GM12874 (cell line): ENCODE results near the gene ZNF609.

Experiments
- TF ChIP-seq, protein P1 (sequence below): IDR thresholded peaks from 2 replicates; pipeline ENCODE4 v1.5.1; 2011; ENCODE audit warnings: low read depth, mild to moderate bottlenecking, control low read depth, low read length, moderate library complexity; ENCODE audit not compliant: insufficient read depth

The ZNF609 gene

DNA sequence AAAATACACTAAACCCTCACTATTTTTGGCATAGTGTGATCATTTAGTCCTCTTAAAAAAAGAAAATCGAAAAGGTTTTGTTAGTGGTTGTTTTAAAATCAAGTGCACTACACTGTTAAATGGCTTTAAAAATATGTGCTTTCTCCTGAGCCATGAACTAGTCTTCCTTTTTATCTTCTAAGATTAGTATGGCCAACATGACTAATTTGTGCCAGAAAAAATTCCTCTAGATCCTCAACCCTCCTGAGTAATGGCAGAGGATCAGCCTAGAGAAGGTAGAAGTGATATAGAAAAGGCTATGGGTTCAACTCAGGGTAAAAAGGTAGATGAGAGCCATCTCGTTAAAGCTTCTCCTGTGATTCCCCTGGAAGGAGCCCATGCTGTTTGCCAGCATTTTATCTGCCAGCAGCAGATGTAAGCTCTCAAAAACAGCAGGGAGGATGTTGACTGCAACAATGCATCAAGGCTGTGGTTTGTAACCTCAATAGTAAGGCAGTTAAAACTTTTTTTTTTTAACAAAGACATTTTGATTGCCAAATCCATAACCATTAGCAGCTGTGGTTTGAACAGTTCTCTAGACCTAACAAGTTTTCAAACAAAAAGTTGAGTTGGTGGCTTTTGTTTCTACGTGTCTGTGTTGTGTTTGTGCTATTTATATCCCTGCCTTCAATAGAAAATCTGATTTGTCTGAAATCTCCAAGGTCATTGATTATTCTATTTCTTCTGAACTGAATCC lies 30.2 kb upstream of the ZNF609 start:
- TF ChIP-seq, protein P1, sequence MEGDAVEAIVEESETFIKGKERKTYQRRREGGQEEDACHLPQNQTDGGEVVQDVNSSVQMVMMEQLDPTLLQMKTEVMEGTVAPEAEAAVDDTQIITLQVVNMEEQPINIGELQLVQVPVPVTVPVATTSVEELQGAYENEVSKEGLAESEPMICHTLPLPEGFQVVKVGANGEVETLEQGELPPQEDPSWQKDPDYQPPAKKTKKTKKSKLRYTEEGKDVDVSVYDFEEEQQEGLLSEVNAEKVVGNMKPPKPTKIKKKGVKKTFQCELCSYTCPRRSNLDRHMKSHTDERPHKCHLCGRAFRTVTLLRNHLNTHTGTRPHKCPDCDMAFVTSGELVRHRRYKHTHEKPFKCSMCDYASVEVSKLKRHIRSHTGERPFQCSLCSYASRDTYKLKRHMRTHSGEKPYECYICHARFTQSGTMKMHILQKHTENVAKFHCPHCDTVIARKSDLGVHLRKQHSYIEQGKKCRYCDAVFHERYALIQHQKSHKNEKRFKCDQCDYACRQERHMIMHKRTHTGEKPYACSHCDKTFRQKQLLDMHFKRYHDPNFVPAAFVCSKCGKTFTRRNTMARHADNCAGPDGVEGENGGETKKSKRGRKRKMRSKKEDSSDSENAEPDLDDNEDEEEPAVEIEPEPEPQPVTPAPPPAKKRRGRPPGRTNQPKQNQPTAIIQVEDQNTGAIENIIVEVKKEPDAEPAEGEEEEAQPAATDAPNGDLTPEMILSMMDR, result no peak

DNA sequence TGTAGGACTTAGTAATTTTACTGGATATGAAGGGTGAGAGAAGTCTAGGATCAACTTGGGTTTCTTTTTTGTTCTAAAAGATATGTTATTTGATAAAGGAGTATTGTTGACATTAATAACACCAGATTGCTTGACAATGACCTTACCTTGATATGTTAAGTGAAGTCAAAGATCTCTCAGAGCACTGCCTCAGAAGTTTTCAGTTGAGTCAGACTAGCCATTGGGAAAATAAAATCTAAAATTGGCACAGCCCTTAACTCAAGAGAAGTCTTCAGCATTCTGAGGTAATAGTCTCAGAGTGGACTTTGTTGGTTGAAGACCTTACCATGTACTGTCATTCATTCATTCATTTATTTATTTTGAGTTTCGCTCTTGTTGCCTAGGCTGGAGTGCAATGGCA lies 22.4 kb upstream of the ZNF609 start:
- TF ChIP-seq, protein P1, result no peak

DNA sequence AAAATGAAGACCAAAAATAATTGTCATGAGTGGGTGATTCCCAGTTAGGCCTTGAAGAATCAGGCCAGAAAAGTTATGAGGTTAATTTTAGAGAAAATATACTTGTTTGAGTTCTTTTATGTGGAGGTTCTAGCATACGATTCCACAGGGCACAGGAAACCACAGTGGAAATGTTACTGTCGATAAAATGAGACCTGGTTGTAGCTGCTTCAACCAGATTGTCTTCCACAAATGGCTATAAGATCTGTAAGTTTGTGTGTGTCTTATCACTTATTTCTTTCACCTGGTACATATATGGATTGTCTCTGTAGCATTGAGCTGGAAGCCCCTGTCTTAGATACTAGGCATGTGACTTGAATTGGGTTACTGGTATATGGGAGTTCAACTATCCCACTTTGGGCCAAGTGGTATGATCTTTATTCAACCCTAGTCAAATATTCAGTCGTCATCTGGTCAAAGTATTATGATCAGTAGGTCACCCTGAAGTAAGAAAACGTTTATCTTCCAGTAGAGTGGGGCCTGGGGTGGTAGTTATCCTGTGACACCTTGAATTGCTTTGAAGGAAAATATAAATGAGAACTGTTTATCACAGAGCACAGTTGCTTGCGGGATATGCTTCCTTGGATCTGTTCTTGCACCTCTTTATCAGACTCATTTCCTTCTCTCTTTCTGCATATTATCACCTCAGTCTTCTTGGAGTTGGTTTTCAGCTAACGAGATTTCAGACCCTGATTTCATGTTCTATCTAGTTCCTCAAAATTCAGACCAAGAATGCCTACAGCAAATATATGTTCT lies 21.5 kb upstream of the ZNF609 start:
- TF ChIP-seq, protein P1, result no peak

DNA sequence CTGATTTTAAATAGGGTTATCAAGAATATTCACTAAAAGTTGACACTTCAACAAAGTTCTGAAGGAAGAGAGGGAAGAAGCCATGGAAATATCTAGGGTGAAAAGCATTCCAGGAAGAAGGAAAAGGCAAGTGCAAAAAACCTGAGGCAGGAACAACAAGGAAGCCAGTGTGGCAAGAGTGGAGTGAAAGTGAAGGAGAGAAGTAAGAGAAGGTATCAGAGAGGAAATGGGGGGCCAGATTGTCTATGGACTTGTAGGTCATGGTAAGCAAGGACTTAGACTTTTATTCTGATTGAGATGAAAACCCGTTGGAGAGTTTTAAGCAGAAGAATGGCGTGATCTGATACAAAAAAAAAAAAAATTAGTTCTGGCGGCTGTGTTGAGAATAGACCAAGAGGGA lies 18.5 kb upstream of the ZNF609 start:
- TF ChIP-seq, protein P1, result no peak

DNA sequence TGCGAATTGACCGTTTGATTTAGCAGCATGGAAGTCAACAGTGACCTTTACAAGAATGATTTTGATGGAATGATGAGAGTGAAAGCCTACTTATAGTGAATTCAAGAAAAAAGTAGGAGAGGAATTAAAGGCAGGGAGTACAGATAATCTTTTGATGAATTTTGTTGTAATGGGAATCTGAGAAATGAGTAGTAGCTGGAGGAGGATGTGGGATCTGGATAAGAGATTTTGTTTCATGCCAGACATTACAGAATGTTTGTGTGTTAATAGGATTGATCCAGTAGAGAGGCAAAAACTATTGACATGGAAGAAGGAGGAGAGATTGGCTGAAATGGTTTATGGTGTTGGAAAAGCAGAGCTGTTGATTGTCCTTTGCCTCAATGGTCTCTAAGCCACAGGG lies 17.4 kb upstream of the ZNF609 start:
- TF ChIP-seq, protein P1, result no peak

DNA sequence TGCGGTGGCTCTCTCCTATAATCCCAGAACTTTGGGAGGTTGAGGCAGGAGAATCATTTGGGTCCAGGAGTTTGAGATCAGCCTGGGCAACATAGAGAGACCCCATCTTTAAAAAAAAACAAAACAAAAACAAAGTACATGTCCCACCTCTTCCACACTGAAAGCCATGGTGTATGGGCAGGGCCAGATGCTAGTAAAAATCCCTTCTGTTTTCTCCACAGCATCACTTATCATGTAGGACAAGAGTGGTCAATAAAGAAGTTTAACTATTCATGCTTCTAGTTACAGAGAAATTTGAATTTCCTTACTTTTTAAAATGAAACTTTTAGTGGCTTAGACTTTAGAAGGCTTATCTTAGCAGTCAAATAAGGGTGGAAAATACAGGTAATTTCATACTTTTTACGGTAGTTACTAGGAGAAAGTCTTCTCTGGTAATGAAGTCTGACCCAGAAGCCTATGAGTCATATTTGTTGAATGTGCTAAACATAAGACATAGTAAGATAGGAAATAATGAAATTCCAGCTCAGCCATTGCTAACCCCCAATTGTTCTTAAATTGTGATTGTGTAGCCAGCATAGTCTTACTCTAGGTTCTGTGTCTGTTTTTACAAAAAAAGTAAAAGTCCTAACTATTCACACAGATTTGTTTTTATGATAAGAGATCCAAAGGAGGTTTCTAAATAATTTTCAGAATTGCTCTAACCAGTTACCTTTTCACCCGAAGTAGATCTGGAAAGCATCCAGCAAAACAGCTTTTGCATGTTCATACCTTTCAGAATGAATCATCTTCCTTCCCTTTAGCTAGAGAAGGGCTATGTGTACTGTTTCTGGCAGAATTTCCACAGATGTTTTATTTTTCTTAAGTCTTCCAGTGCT lies 16.4 kb upstream of the ZNF609 start:
- TF ChIP-seq, protein P1, result no peak

DNA sequence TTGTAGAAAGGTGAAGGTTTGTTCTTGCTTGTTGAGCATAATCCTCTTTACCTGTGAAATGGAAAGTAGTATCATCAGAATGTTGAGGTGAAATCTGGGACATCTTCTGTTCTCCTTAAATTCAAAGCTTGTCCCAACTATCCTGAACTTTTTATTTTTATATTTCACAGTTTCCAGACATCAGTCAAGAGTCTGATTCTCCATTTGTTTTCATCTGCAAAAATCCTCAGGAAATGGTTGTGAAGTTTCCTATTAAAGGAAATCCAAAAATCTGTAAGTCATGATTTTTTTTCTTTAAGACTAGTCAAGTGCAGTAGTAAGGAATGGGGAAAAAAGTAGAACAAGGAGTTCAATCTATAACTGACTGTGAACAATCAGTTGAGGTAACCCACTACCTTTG lies 15.5 kb upstream of the ZNF609 start:
- TF ChIP-seq, protein P1, result no peak
